Karpas-422 (cell line): Measurements from ENCODE around the gene DSCAM. TPM values are rescaled to one million over a fixed set of nuclear protein-coding genes. Genes with fewer than 3 reads are reported as not detected.

Experiments used
- DNase-seq: peaks from one replicate; pipeline ENCODE4 v3.0.0-alpha.2; 2015
- H2AFZ ChIP-seq: fragments of 200-600 bp; sonication (generic); 2 replicates; pipeline ENCODE4 v1.6.1; 2014; ENCODE audit warnings: antibody characterized with exemption, low read length, mixed read lengths
- H3K27ac ChIP-seq: fragments of 200-600 bp; sonication (generic); 2 replicates; pipeline ENCODE4 v1.5.1; 2014; ENCODE audit warnings: mild to moderate bottlenecking, low read length, moderate library complexity
- H3K27me3 ChIP-seq: fragments of 200-600 bp; sonication (generic); 2 replicates; pipeline ENCODE4 v1.6.1; 2014; ENCODE audit warnings: low read length, mixed read lengths
- H3K36me3 ChIP-seq: fragments of 200-600 bp; sonication (generic); 2 replicates; pipeline ENCODE4 v1.6.1; 2014; ENCODE audit warnings: low read length, mixed read lengths; ENCODE audit not compliant: insufficient read depth
- H3K4me1 ChIP-seq: fragments of 200-600 bp; sonication (generic); 2 replicates; pipeline ENCODE4 v1.6.1; 2014; ENCODE audit warnings: mild to moderate bottlenecking, low read length, mixed read lengths
- H3K4me2 ChIP-seq: fragments of 200-600 bp; sonication (generic); 2 replicates; pipeline ENCODE4 v1.6.1; 2014; ENCODE audit warnings: low read length, low read depth, mild to moderate bottlenecking; ENCODE audit not compliant: poor library complexity, severe bottlenecking
- H3K4me3 ChIP-seq: fragments of 200-600 bp; sonication (generic); 2 replicates; pipeline ENCODE4 v1.5.1; 2014; ENCODE audit warnings: mild to moderate bottlenecking, antibody characterized with exemption, low read length, mixed read lengths
- H3K79me2 ChIP-seq: fragments of 200-600 bp; sonication (generic); 2 replicates; pipeline ENCODE4 v1.6.1; 2014; ENCODE audit warnings: mild to moderate bottlenecking, low read length, mixed read lengths
- H3K9ac ChIP-seq: fragments of 200-600 bp; sonication (generic); 2 replicates; pipeline ENCODE4 v1.6.0; 2014; ENCODE audit warnings: low read length
- H3K9me2 ChIP-seq: fragments of 200-600 bp; sonication (generic), shearing (Covaris generic); replicated peaks from 2 replicates; pipeline ENCODE4 v1.6.0; 2014; ENCODE audit warnings: mild to moderate bottlenecking, low read length, moderate library complexity; ENCODE audit not compliant: insufficient read depth
- H3K9me3 ChIP-seq: fragments of 300-700, 200-600 bp; sonication (generic); 2 replicates; pipeline ENCODE4 v1.6.1; 2014; ENCODE audit warnings: low read length, mixed read lengths
- H4K20me1 ChIP-seq: fragments of 200-600 bp; sonication (generic); 2 replicates; pipeline ENCODE4 v1.6.1; 2014; ENCODE audit warnings: mild to moderate bottlenecking, antibody characterized with exemption, low read length, low read depth; ENCODE audit not compliant: insufficient read depth
- total RNA-seq: library from RNA; depleted of rRNA; stranded (reverse); fragments of >200 nt; shearing (Covaris generic); gene quantifications from 2 replicates; pipeline ENCODE4 v1.2.3, GENCODE V29; 2014; ENCODE audit warnings: low replicate concordance

The DSCAM gene
- total RNA-seq, 1 experiment from 2014 or later = not detected

GRCh38 chr21:40658311-40658710 lies 188.6 kb downstream of the DSCAM start:
- Histone ChIP-seq H3K9me3 (peaks cover 22% of the 10 kb centered on the region), H3K36me3 (no peaks in the 10 kb centered on the region), H2AFZ (no peak overlapping the region), H3K27me3 (no peaks in the 10 kb centered on the region), H4K20me1 (no peaks in the 10 kb centered on the region), H3K4me1 (no peaks in the 10 kb centered on the region), H3K4me3 (no peak overlapping the region), H3K9ac (no peak overlapping the region), H3K9me2 (no peaks in the 10 kb centered on the region), H3K27ac (no peak overlapping the region), H3K4me2 (no peak overlapping the region), H3K79me2 (no peaks in the 10 kb centered on the region)
- DNase-seq = no peak

DNA sequence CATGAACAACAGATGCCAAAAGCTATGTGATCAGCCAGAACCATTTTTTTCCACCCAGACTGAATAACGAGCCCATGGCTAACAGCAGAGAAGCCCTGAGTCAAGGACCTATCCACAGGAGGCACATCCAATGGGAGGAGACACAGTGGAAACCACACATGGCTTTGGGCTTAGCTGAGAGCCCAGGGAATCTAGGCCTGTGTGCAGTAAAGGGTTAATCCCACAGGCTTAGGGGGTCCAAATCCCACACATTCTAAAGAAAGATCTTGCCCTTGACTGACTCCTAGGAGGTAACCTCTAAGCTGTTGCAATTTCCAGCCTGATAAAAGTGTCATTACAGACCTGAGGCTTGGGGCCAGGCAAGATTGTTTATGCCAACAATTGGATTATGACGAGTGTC lies 194.5 kb downstream of the DSCAM start:
- Histone ChIP-seq H3K4me2 (no peak overlapping the region), H3K79me2 (no peaks in the 10 kb centered on the region), H3K9me3 (peaks cover 33% of the 10 kb centered on the region), H3K27me3 (no peaks in the 10 kb centered on the region), H3K36me3 (no peaks in the 10 kb centered on the region), H3K4me3 (no peak overlapping the region), H4K20me1 (no peaks in the 10 kb centered on the region), H2AFZ (no peak overlapping the region), H3K9me2 (no peaks in the 10 kb centered on the region), H3K27ac (no peak overlapping the region), H3K9ac (no peak overlapping the region), H3K4me1 (no peaks in the 10 kb centered on the region)
- no peak for DNase-seq

DNA sequence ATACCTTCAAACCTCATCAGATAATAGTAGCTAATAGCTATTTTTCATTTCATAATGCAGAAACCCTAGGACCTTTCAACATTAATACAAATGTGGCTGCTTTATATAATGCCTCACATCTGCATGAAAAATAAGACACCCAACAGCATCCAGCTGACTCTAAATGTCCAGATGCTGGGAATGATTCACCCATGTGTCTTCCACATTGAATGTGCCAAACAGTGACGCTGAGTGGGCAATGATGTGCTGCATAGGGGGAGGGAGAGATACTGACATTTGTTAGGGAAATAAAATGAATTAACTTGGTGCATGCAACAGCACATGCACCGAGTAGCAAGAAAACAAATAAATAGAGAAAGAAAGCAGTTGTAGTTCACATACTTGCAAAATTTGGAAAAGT lies 199.3 kb downstream of the DSCAM start:
- Histone ChIP-seq H3K9me3 (peaks cover 35% of the 10 kb centered on the region), H3K9me2 (no peaks in the 10 kb centered on the region), H3K9ac (no peak overlapping the region), H3K4me2 (no peak overlapping the region), H2AFZ (no peak overlapping the region), H3K79me2 (no peaks in the 10 kb centered on the region), H4K20me1 (no peaks in the 10 kb centered on the region), H3K4me3 (no peak overlapping the region), H3K27me3 (no peaks in the 10 kb centered on the region), H3K27ac (no peak overlapping the region), H3K36me3 (no peaks in the 10 kb centered on the region), H3K4me1 (no peaks in the 10 kb centered on the region)
- no peak for DNase-seq

DNA sequence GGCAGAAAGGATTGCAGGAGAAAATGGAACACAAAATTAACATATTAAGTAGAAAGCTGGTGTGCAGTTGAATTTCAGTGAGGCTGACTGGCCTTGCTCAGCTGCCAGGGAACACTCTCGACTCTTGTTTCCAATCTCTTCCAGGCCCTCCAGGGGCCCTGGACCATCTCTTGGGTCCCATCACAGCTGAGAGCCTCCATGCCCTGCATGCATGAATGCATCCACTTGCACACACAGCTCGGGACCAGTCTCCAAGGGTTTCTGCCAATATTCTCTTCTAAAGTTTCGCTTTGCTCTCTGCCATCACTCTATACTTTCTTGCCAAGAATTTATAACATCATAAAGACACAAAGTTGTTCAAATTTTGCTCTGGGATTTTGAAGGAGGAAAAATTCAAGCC lies 200.3 kb downstream of the DSCAM start:
- H2AFZ ChIP-seq = no peak overlapping the region
- no peaks in the 10 kb centered on the region for H3K27me3 ChIP-seq
- no peak overlapping the region for H3K4me3 ChIP-seq
- H4K20me1 ChIP-seq = no peaks in the 10 kb centered on the region
- H3K4me2 ChIP-seq = no peak overlapping the region
- no peaks in the 10 kb centered on the region for H3K4me1 ChIP-seq
- H3K9ac ChIP-seq = no peak overlapping the region
- H3K79me2 ChIP-seq = no peaks in the 10 kb centered on the region
- peaks cover 32% of the 10 kb centered on the region for H3K9me3 ChIP-seq
- no peak overlapping the region for H3K27ac ChIP-seq
- no peak for DNase-seq
- H3K9me2 ChIP-seq = no peaks in the 10 kb centered on the region
- H3K36me3 ChIP-seq = no peaks in the 10 kb centered on the region

GRCh38 chr21:40641042-40641441 lies 205.9 kb downstream of the DSCAM start:
- Histone ChIP-seq H3K27ac (no peak overlapping the region), H3K79me2 (no peaks in the 10 kb centered on the region), H3K4me2 (no peak overlapping the region), H3K9ac (no peak overlapping the region), H4K20me1 (no peaks in the 10 kb centered on the region), H3K9me2 (no peaks in the 10 kb centered on the region), H3K27me3 (no peaks in the 10 kb centered on the region), H3K4me3 (no peak overlapping the region), H3K36me3 (no peaks in the 10 kb centered on the region), H3K9me3 (peaks cover 26% of the 10 kb centered on the region), H3K4me1 (no peaks in the 10 kb centered on the region), H2AFZ (no peak overlapping the region)
- no peak for DNase-seq

DNA sequence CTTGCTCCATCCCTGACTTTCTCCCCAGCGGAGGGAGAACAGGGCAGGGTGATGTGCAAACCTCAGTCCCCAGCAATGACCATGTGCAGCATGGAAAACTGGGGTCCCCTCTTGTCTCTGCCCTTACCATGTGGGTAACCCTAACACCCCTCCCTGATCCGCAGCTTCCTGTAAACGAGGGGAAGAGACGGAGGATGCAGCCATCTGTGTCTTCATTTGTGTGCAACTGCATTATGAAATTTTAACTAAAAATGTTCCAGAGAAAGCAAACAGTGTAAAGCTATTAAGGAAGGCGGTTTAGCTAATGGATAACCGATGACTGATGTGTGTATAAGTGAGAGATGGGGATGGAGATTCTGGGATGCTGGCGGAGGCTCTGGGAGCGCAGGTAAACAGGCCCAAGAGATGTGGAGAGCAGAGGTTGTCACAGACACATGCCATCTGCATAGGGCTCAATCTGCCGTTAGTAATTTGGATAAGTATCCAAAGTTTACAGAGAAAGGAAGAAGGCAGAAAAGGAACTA lies 206.6 kb downstream of the DSCAM start:
- Histone ChIP-seq H3K9me2 (no peaks in the 10 kb centered on the region), H3K79me2 (no peaks in the 10 kb centered on the region), H2AFZ (no peak overlapping the region), H3K4me3 (no peak overlapping the region), H3K9me3 (peaks cover 33% of the 10 kb centered on the region), H3K36me3 (no peaks in the 10 kb centered on the region), H3K27me3 (no peaks in the 10 kb centered on the region), H3K4me1 (no peaks in the 10 kb centered on the region), H4K20me1 (no peaks in the 10 kb centered on the region), H3K27ac (no peak overlapping the region), H3K9ac (no peak overlapping the region), H3K4me2 (no peak overlapping the region)
- DNase-seq = no peak

- Histone ChIP-seq H3K4me2 (no peak overlapping the region), H3K9me3 (peaks cover 33% of the 10 kb centered on the region), H3K9me2 (no peaks in the 10 kb centered on the region), H3K4me1 (no peaks in the 10 kb centered on the region), H3K79me2 (no peaks in the 10 kb centered on the region), H3K9ac (no peak overlapping the region), H3K27me3 (no peaks in the 10 kb centered on the region), H3K27ac (no peak overlapping the region), H3K36me3 (no peaks in the 10 kb centered on the region), H4K20me1 (no peaks in the 10 kb centered on the region), H3K4me3 (no peak overlapping the region), H2AFZ (no peak overlapping the region)
- no peak for DNase-seq
Measured at GRCh38 chr21:40639616-40640194, 207.3 kb downstream of the DSCAM start.

GRCh38 chr21:40638466-40639251 lies 208.3 kb downstream of the DSCAM start:
- Histone ChIP-seq H2AFZ (no peak overlapping the region), H3K9me3 (peaks cover 25% of the 10 kb centered on the region), H3K79me2 (no peaks in the 10 kb centered on the region), H4K20me1 (no peaks in the 10 kb centered on the region), H3K36me3 (no peaks in the 10 kb centered on the region), H3K27ac (no peak overlapping the region), H3K9ac (no peak overlapping the region), H3K4me2 (no peak overlapping the region), H3K9me2 (no peaks in the 10 kb centered on the region), H3K4me3 (no peak overlapping the region), H3K4me1 (no peaks in the 10 kb centered on the region), H3K27me3 (no peaks in the 10 kb centered on the region)
- DNase-seq = no peak
